GM12878 (cell line): ENCODE results near the gene TP63. TPM values are rescaled to one million over a fixed set of nuclear protein-coding genes. Genes with fewer than 3 reads are reported as not detected.

Source experiments
- CEBPZ ChIP-seq: fragments of 150-350 bp; IDR thresholded peaks from 2 replicates; pipeline ENCODE4 v1.6.1; 2016; ENCODE audit warnings: low read depth, low read length
- CREM ChIP-seq: IDR thresholded peaks from 2 replicates; pipeline ENCODE4 v1.6.1; 2014; ENCODE audit warnings: antibody characterized with exemption, low read depth
- DPF2 ChIP-seq: fragments of 450-650 bp; IDR thresholded peaks from 2 replicates; pipeline ENCODE4 v1.6.1; 2017; ENCODE audit warnings: mild to moderate bottlenecking
- EGR1 ChIP-seq, 2 experiments: IDR thresholded peaks; 1 replicate in 1 of 2; 2 replicates in 1 of 2; pipeline ENCODE4 v1.6.1; 2011 to 2012; ENCODE audit warnings: low read depth in 2 of 2, low read length in 2 of 2, borderline replicate concordance in 1 of 2, mild to moderate bottlenecking in 1 of 2, moderate library complexity in 1 of 2
- GATAD2B ChIP-seq: fragments of 450-650 bp; conservative IDR thresholded peaks from 2 replicates; pipeline ENCODE4 v1.6.1; 2017; ENCODE audit warnings: low read depth, mild to moderate bottlenecking, moderate library complexity
- IKZF1 ChIP-seq: fragments of 450-650 bp; conservative IDR thresholded peaks from 2 replicates; pipeline ENCODE4 v1.6.1; 2017; ENCODE audit warnings: antibody characterized with exemption, mild to moderate bottlenecking
- NFIC ChIP-seq: IDR thresholded peaks from 2 replicates; pipeline ENCODE4 v1.6.1; 2012; ENCODE audit warnings: low read depth, mild to moderate bottlenecking, inconsistent platforms, low read length, moderate library complexity
- SMC3 ChIP-seq: IDR thresholded peaks from 2 replicates; pipeline ENCODE4 v1.6.1; 2011; ENCODE audit warnings: low read length, improper control_type of control experiment, borderline replicate concordance
- TAF1 ChIP-seq: IDR thresholded peaks from 2 replicates; pipeline ENCODE4 v1.6.1; 2011; ENCODE audit warnings: mild to moderate bottlenecking, low read depth, low read length, borderline replicate concordance
- WRNIP1 ChIP-seq: IDR thresholded peaks from 2 replicates; pipeline ENCODE4 v1.6.1; 2011; ENCODE audit warnings: low read depth, low read length, improper control_type of control experiment, borderline replicate concordance
- ZNF384 ChIP-seq: IDR thresholded peaks from 2 replicates; pipeline ENCODE4 v1.6.1; 2012; ENCODE audit warnings: low read depth, mild to moderate bottlenecking, low read length, improper control_type of control experiment, borderline replicate concordance
- polyA plus RNA-seq, 11 experiments: library from polyadenylated mRNA; depleted of rRNA in 4 of 11; unstranded in 6 of 11; stranded (reverse) in 5 of 11; fragments of >200 nt; fragmentation: Nextera tagmentation in 4 of 11; fragmentation: Illumina TruSeq in 1 of 11; extraction: Ambion mirVana in 4 of 11; extraction: Trizol in 1 of 11; gene quantifications; 1 replicate in 1 of 11; 2 replicates in 10 of 11; pipeline versions ENCODE4 v1.2.1 to v1.2.3, GENCODE V29; 2011 to 2016; ENCODE audit warnings: inconsistent platforms in 2 of 11, missing spikeins in 2 of 11, low read depth in 1 of 11
- total RNA-seq, 4 experiments: library from RNA; depleted of rRNA in 3 of 4; stranded (reverse); fragments of >200 nt in 3 of 4; fragmentation: Illumina TruSeq in 1 of 4; extraction: Trizol in 1 of 4; gene quantifications; 2 replicates each; pipeline versions ENCODE4 v1.2.1 to v1.2.3, GENCODE V29; 2013 to 2021

The TP63 gene
- total and polyA plus RNA-seq, 10 of the 15 experiments (the other 5 are each of a cell fraction or from before 2014, with no cell fraction given), result 1.4 to 10.8 (median 6.2) TPM

- TF ChIP-seq ZNF384 (no peak), IKZF1 (no peak), CREM (no peak), EGR1 (IDR thresholded peaks at IDR 0.05; ENCODE audit: borderline replicate concordance in 1 of 2, low read depth in 2 of 2, low read length in 2 of 2) (no peak), NFIC (no peak), SMC3 (no peak), GATAD2B (no peak), CEBPZ (no peak), WRNIP1 (no peak), TAF1 (no peak), DPF2 (no peak)
- TF ChIP-seq, all 136 proteins: peak for 0
Measured at GRCh38 chr3:189766416-189766815, 135.2 kb downstream of the TP63 start (continued).
